GM18867 (cell line): ENCODE data around the gene ZC3H7A.
"Not testable (repeated sequence)": the region's sequence is repeated elsewhere in the genome, so short reads cannot be mapped to it uniquely, and the experiment has no call there.

ENCODE experiments used
- ATAC-seq: cut with Tn5 transposase; IDR thresholded peaks from one replicate; pipeline ENCODE4 v1.9.1; 2021; ENCODE audit warnings: mild to moderate bottlenecking, moderate library complexity; ENCODE audit not compliant: unreplicated experiment

The ZC3H7A gene, protein sequence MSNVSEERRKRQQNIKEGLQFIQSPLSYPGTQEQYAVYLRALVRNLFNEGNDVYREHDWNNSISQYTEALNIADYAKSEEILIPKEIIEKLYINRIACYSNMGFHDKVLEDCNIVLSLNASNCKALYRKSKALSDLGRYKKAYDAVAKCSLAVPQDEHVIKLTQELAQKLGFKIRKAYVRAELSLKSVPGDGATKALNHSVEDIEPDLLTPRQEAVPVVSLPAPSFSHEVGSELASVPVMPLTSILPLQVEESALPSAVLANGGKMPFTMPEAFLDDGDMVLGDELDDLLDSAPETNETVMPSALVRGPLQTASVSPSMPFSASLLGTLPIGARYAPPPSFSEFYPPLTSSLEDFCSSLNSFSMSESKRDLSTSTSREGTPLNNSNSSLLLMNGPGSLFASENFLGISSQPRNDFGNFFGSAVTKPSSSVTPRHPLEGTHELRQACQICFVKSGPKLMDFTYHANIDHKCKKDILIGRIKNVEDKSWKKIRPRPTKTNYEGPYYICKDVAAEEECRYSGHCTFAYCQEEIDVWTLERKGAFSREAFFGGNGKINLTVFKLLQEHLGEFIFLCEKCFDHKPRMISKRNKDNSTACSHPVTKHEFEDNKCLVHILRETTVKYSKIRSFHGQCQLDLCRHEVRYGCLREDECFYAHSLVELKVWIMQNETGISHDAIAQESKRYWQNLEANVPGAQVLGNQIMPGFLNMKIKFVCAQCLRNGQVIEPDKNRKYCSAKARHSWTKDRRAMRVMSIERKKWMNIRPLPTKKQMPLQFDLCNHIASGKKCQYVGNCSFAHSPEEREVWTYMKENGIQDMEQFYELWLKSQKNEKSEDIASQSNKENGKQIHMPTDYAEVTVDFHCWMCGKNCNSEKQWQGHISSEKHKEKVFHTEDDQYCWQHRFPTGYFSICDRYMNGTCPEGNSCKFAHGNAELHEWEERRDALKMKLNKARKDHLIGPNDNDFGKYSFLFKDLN

DNA sequence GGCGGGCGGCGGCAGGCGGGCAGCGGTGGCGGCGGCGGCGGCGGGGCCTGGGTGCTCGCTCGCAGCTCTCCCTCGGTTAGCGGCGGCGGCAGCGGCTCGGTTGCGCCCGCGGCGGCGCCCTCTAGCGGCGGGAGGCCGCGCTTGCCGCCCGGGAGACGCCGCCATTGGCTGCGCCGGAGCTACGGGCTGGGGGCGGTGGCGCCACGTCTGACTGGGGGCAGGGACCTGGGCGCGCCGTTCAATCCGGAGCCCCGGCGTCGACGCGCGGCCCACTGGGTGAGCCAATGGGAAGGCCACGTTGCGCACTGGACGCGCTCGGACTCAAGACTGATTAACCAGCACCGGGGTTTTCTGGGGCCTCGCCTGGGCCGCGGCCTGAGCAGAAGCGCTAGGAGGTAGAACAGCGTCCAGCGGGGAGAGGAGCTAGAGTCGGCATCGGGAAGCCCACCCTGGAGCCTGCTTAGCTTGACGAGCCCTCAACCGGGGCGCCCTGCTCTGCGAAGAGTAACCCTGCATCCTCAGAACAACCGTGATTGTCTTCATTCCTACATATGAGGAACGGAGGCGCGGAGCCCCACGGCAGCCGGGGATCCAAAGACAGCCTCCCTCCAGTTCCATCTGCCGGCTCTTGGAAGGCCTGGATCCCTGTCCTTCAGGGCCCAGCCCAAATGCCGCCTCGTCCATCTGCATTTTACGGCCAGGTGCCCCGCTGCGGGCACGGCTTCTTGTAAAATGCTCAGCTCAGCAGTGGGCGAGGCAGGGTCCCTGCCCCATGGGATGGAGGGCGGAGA is at the start of gene ZC3H7A:
Gene ZC3H7A, minus strand, starts transcription at position 93 of the 791 bp plus-strand sequence. CDS start 14,904 bp downstream, outside the sequence.
- peak; percentile 89 for ATAC-seq

DNA sequence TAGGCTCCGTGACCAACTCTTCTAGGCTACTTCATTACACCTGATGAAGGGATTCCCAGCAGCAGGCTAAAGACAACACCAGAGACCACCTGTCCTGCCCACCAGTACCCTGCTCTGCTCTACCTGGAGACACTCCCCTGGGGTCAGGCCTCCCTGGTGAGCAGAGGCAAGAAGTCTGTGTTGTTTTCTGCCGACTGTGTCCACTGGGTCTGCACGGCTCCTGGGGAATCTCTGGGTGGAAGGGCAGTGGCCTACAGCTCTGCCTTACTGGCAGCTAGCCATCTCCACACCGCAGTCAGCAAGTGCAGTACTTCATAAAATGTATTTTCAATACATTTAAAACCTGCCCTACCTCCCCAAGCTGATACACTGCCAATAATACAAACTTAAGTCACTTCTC is 47.4 kb upstream of the ZC3H7A start:
- no peak for ATAC-seq

DNA sequence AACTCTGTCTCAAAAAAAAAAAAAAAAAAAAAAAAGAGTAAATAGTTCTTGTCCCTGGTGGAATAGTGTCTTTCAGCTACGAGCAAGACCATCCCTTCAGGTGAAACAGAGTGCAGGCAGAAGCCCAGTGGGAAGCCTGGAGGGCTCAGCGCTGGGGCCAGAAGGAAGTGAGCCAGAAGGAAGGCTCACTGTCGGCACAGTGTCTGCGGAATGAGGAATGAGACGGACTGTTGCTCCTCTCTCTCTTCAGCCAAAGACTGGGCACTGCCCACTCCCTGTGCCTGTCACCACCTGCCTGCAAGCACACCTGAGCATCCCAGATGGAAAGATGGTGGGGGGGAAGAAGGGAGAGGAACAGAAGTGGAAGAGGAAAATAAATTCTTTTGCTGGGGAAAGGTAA is 46.8 kb upstream of the ZC3H7A start:
- ATAC-seq: no peak

DNA sequence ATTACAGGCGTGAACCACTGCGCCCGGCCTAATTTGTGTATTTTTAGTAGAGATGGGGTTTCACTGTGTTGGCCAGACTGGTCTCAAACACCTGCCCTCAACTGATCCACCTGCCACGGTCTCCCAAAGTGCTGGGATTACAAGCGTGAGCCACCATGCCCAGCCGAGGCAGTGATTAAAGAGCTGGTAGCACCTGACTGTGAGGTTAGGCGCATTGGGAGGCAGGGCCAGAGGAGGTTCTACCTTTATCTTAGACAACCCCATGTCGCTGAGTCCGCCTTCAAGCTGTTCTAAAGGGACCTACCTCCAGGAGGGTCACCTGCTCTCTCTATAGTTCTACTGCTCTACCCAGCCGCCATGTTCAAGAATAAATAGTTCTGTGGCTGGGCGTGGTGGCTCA is 46.1 kb upstream of the ZC3H7A start:
- no peak for ATAC-seq

DNA sequence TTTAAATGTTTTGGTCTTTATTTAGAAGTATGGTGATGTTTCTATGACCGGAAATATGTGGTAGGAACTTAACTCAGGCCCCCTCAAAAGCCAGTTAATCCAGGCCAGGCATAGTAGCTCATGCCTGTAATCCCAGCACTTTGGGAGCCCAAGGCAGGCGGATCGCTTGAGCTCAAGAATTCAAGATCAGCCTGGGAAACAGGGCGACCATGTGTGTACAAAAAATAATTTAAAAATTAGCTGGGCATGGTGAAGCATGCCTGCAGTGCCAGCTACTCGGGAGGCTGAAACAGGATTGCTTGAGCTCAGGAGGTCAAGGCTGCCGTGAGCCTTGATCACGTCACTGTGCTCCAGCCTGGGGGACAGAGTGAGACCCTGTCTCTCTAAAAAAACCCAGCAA is 44.0 kb upstream of the ZC3H7A start:
- ATAC-seq: no peak

DNA sequence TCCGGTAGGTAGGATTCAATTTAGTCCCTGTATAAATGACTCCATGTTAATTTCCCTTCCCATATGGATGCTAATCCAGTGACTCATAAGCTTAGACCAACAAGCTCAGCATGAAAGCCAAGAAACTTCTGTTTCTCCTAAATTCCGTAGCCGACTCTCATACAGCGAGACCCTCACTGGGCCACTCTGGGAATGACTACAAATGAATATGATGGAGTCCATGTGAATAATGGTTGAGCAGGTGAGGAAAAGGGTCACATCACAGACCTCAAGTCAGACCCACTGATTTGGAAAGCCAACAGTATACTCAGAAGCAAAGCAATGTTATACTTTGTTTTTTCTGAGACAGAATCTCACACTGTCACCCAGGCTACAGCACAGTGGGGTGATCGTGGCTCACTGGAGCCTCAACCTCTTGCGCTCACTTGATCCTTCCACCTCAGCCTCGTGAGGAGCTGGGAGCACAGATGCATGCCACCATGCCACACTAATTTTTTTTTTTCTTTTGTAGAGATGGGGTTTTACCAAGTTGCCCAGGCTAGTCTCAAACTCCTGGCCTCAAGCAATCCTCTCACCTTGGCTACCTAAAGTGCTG is 39.7 kb upstream of the ZC3H7A start:
- no peak for ATAC-seq

DNA sequence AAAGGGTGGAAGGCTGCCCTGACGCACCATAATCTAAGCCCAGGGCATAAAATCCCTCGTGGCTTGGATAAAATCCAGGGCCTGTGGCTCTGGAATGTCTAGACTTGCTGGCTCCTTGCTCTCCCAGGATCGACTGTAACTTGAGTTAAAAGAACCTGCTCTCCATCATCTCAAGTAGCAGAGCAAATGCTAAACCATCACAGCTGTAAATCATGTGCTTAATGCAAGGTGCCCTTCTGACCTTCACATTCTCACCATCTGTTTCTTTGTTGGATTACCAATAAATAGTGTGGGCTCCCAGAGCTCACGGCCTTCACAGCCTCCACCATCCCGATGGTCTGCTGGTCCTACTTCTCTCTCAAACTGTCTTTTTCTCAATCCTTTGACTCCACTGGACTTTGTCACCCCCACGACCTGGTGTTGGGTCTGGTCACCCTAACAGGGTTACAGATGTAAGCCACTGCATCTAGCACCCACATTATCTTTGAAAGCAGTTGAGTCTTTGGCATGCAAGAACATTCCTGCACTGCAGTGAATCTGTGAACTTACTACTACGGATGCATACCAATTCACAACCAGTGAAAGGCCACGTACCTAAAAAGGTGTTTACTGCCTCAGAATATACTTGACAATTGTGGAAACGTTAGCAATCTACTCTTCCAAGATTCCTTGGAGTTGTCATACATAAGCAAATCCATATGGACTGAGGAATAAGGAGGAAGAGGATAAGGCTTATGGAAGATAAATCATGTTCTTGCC is 39.0 kb upstream of the ZC3H7A start:
- ATAC-seq: no peak

DNA sequence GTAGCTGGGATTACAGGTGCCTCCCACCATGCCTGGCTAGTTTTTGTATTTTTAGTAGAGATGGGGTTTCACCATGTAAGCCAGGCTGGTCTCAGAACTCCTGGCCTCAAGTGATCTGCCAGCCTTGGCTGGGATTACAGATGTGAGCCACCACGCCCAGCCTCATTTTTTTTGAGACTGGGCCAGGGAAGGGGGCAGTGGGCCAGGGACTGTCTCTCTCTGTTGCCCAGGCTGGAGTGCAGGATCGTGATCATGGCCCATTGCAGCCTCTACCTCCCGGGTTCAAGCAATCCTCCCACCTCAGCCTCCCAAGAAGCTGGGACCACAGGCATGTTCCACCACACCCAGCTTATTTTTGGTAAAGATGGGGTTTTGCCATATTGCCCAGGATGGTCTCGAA is 38.3 kb upstream of the ZC3H7A start:
- ATAC-seq: no peak

DNA sequence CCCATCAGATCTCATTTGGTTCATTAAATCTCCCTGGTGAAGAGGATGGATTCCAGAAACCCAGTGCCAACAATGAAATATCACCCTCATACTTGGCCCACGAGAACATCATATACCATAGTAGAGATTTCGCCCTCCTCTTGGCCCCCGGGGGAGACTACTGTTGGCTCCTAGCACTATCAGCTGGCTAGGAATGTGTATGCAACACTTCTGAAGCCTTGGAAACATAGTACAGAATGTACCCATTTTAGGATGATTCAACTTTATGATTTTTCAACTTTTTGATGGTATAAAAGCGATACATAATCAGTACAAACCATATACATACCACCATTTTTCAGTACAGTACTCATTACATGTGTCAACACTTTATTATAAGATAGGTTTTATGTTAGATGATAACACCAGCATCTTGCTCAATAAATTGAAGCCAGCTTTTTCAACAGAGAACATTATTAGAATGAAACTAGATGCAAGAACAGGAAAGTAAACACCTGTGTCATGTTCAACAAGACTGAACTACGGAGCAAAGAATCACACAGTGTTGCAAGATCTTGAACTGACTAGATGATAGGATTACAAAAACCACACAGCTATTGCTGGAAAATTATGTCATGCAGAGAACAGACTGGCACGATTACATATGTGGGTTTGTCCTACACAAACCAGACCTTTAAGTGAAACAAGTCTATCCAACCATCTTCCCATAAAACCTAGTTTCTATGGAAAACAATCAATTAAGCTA is 37.1 kb upstream of the ZC3H7A start:
- no peak for ATAC-seq

DNA sequence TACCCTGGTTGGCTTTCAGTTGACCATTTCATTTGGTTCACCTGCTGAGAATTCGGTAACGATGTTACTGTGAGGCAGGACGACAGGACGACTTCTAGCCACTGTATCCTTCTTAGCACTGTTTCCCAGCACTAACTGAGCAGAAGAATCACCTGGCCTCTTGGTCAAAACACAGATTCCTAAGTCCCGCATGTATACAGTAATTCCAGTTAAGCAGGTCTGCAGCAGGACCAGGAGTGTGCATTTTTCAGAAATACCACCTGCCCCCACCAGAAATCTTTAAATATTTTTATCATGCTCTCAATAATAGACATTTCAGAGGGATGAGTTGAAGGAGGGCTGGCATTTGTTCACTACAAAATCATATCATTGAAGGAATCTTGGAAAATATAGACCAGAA is 31.6 kb upstream of the ZC3H7A start:
- ATAC-seq: no peak

DNA sequence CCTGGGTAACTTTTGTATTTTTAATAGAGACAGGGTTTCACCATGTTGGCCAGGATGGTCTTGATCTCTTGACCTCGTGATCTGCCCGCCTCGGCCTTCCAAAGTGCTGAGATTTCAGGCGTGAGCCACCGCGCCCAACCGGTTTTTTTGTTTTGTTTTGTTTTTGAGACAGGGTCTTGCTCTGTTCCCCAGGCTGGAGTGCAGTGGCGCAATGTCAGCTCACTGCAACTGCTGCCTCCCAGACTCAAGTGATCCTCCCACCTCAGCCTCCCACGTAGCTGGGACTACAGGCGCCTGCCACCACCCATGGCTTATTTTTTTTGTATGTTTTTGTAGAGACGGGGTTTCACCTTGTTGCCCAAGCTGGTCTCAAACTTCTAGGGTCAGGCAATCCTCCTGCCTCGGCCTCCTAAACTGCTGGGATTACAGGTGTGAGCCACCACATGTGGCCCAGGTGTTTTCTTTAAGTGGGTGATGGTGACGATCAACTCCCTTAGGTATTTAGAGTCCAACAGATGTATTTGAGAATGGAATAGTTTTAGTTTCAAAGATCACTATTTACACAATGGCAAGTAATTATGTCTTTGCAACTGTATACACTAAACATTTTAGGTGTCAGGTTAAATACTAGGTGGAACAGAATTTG is 28.6 kb upstream of the ZC3H7A start:
- ATAC-seq: not testable (repeated sequence)

DNA sequence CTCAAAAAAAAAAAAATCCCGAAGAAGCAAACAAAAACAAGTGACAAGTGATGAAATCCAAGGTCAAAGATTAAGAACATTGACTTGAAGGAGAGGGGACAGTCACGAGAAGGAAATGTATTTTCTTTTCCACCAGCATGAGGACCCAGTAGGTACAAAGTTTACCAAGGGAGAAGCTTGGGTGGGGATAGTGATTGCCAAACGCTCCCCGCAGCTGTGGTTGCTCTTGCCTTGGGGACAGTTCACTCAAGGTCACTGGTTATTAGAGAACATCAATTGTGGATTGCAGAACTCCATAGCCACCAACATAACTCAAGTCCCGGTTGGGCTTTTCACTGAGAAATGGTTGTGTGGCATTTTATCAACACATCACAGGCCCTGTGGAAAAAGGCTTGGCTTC is 27.3 kb upstream of the ZC3H7A start:
- no peak for ATAC-seq

DNA sequence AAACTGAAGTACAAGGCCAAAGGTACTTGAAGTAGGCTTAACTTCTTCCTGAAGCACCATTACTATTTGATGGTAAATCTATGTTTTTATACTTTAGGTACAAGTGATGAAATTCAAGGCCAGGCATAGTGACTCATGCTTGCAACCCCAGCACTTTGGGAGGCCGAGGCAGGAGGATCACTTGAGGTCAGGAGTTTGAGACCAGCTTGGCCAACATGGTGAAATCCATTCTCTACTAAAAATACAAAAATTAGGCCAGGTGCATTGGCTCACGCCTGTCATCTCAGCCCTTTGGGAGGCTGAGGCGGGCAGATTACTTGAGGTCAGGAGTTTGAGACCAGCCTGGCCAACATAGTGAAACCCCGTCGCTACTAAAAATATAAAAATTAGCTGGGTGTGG is 26.6 kb upstream of the ZC3H7A start:
- ATAC-seq: not testable (repeated sequence)

DNA sequence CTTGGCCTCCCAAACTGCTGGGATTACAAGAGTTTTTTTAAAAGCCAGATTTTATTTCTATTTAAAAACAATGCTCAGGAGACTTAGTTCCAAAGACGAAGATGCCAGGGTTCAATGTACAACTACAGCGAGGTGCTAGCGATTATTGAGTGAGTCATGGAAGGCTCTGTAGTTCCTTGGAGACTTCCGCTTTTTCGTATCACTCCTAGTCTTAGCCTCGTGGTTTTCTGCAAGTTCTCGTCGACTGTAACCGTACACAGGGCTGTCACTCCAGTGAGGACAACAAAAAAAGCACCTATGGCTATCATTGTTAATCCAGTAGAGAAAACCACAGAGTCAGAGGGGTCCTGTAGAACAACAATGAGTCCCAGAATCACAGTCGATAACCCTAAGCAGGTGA is 22.7 kb upstream of the ZC3H7A start:
- ATAC-seq: no peak

DNA sequence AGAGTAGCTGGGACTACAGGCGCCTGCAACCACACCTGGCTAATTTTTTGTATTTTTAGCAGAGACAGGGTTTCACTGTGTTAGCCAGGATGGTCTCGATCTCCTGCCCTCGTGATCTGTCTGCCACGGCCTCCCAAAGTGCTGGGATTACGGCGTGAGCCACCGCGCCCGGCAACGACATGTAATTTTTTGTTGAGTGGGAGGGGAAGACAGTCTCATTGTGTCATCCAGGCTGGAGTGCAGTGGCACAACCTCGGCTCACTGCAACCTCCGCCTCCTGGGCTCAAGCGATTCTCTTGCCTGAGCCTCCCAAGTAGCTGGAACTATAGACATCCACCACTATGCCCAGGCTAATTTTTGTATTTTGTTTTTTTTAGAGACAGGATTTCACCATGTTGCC is 21.9 kb upstream of the ZC3H7A start:
- ATAC-seq: not testable (repeated sequence)

DNA sequence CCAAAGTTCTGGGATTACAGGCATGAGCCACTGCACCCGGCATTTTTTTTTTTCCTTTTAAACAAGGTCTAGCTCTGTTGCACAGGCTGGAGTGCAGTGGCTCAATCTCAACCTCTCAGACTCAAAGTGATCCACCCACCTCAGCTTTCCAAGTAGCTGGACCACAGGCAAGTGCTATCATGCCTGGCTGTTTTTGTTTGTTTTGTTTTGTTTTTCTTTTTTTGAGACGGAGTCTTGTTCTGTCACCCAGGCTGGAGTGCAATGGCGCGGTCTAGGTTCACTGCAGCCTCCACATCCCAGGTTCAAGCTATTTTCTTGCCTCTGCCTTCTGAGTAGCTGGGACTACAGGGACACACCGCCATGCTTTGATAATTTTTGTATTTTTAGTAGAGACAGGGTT is 19.1 kb upstream of the ZC3H7A start:
- ATAC-seq: no peak

DNA sequence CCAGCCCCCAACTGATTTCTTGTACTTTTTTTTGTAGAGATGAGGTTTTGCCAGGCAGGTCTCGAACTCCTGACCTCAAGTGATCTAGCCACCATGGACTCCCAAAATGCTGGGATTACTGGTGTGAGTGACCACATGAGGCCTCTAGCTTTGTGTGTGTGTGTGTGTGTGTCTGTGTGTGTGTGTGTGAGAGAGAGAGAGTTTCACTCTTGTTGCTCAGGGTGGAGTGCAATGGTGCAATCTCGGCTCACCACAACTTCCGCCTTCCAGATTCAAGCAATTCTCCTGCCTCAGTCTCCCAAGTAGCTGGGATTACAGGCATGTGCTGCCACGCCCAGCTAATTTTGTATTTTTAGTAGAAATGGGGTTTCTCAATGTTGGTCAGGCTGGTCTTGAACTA is 17.7 kb upstream of the ZC3H7A start:
- not testable (repeated sequence) for ATAC-seq

DNA sequence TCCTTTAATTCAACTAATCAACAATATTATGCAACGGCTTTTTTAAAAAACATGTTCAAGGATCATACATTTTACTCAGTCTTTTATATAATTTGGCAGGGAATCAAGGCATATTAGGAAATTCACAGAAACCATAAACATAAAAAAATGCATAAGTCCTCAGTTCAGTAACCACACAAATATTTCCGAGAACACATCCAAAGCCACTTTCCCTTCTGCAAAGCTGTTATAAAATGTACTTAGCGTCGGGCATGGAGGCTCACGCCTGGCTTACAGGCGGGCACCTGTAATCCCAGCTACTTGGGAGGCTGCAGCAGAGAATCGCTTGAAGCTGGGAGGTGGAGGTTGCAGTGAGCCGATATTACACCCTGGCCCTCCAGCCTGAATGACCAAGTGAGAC is 9.7 kb upstream of the ZC3H7A start:
- no peak for ATAC-seq

DNA sequence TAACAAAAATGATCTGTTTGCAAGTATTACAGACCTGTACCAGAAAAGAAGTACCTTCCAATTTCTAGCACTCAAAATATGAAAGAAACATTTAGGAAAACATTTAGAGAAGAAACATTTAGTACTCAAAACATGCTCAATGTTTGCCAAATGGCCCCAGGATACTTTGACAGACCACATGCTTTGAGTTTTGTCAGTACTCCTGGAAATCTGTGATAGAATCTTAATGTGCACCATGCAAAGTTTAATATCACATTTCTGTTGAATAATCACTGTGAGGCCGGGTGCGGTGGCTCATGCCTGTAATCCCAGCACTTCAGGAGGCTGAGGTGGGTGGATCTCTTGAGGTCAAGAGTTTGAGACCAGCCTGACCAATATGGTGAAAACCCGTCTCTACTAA is 8.5 kb upstream of the ZC3H7A start:
- ATAC-seq: no peak
